Vagina (tissue), 2 donors: ENCODE measurements around the gene MYO3A. TPM values are rescaled to one million over a fixed set of nuclear protein-coding genes. Genes with fewer than 3 reads are reported as not detected.

ENCODE experiments used
- DNase-seq, 2 donors: peaks; one replicate each; pipeline ENCODE4 v3.0.0-alpha.2; 2017; ENCODE audit errors: extremely low spot score in 2 of 2
- H3K27ac ChIP-seq: fragments of 200-600 bp; sonication (generic); one replicate; pipeline ENCODE4 v1.5.1; 2019
- H3K27me3 ChIP-seq: fragments of 200-600 bp; sonication (generic); one replicate; pipeline ENCODE4 v1.5.1; 2019
- H3K36me3 ChIP-seq, 2 donors: fragments of 200-600 bp; sonication (generic); one replicate each; pipeline ENCODE4 v1.5.1; 2017 to 2019
- H3K4me1 ChIP-seq: fragments of 200-600 bp; sonication (generic); one replicate; pipeline ENCODE4 v1.5.1; 2019
- H3K4me3 ChIP-seq, 2 donors: fragments of 200-600 bp; sonication (generic); 1 replicate in 1 of 2; 2 replicates in 1 of 2; pipeline ENCODE4 v1.5.1; 2016 to 2019
- H3K9me3 ChIP-seq: fragments of 200-600 bp; sonication (generic); one replicate; pipeline ENCODE4 v1.5.1; 2019
- POLR2A ChIP-seq, 2 donors: fragments of 450-650 bp; IDR thresholded peaks; one replicate each; pipeline ENCODE4 v1.6.1; 2017; ENCODE audit warnings: antibody characterized with exemption in 2 of 2, mild to moderate bottlenecking in 2 of 2, moderate library complexity in 2 of 2
- POLR2AphosphoS5 ChIP-seq, 2 donors: sonication (generic); formaldehyde crosslinking; IDR thresholded peaks; one replicate each; pipeline ENCODE4 v1.9.0; 2017; ENCODE audit warnings: antibody characterized with exemption in 2 of 2, mild to moderate bottlenecking in 2 of 2, low read depth in 1 of 2; ENCODE audit not compliant: insufficient read depth in 1 of 2
- intact Hi-C: fragments of 100-400 bp; cut with DNase I; formaldehyde crosslinking; loops from one replicate; pipeline ENCODE4 v1.15.1; 2023
- total RNA-seq: library from RNA; depleted of rRNA; stranded (reverse); fragments of >200 nt; gene quantifications from one replicate; pipeline ENCODE4 v1.2.3, GENCODE V29; 2016
- TF ChIP-seq, protein P1 (sequence below), 3 experiments: fragments of 450-650 bp in 2 of 3; fragments of 200-600 bp in 1 of 3; sonication (generic) in 1 of 3; IDR thresholded peaks; one replicate each; pipeline ENCODE4 v1.5.1; 2017 to 2019; ENCODE audit warnings: antibody characterized with exemption in 3 of 3, mild to moderate bottlenecking in 2 of 3, moderate library complexity in 2 of 3

Gene MYO3A
- total RNA-seq, 1 donor from 2014 or later: 0.25 TPM

DNA sequence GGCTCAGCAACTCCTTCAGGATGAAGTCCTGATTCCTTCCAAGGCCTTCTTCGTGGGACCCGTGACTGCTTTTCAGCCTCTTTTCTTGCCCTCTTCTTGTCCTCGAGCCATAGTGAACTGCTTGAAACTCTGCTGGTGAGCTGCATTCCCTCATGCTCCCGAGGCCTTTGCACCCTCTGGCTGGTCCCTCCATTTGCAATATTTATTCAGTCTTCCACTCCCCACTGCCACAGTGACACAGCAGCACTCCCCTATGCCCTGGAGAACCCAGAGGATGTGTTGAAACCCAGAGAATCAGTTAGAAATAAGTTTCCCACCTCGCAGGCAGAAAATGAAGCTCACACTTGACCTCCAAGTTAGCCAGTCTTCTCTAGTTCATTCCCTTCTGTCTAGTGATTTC lies 260.2 kb downstream of the MYO3A start:
- TF ChIP-seq POLR2AphosphoS5 (IDR thresholded peaks at IDR 0.05; ENCODE audit: insufficient read depth in 1 of 2, low read depth in 1 of 2) (no peak), POLR2A (IDR thresholded peaks at IDR 0.05) (no peak)
- TF ChIP-seq, protein P1, sequence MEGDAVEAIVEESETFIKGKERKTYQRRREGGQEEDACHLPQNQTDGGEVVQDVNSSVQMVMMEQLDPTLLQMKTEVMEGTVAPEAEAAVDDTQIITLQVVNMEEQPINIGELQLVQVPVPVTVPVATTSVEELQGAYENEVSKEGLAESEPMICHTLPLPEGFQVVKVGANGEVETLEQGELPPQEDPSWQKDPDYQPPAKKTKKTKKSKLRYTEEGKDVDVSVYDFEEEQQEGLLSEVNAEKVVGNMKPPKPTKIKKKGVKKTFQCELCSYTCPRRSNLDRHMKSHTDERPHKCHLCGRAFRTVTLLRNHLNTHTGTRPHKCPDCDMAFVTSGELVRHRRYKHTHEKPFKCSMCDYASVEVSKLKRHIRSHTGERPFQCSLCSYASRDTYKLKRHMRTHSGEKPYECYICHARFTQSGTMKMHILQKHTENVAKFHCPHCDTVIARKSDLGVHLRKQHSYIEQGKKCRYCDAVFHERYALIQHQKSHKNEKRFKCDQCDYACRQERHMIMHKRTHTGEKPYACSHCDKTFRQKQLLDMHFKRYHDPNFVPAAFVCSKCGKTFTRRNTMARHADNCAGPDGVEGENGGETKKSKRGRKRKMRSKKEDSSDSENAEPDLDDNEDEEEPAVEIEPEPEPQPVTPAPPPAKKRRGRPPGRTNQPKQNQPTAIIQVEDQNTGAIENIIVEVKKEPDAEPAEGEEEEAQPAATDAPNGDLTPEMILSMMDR (IDR thresholded peaks at IDR 0.05): no peak
- DNase-seq: no peak
- intact Hi-C loops: no loop called here
- Histone ChIP-seq H3K27ac (no peak overlapping the region), H3K4me1 (no peaks in the 10 kb centered on the region), H3K4me3 (no peak overlapping the region), H3K27me3 (no peaks in the 10 kb centered on the region), H3K9me3 (no peaks in the 10 kb centered on the region), H3K36me3 (no peaks in the 10 kb centered on the region)

DNA sequence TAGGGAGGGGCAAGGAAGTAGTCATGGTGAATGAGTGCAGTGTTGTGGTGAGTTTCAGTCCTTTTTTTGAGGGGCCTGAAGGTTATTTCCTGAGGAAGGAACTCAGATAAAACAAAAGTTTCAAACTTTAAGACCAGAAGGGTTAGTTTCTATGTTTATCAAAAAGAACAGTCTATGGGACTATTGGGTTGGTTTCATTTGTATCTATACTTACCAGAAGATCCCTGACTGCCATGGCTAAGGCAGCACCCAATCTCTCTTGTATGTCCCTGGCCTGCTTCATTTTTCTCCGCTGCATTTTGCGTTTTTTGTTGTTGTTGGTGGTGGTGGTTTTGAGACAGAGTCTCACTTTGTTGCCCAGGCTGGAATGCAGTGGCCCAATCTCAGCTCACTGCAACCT lies 263.2 kb downstream of the MYO3A start:
- no peaks in the 10 kb centered on the region for H3K4me1 ChIP-seq
- intact Hi-C loops: no loop called here
- no peaks in the 10 kb centered on the region for H3K36me3 ChIP-seq
- H3K4me3 ChIP-seq: no peak overlapping the region
- no peak overlapping the region for H3K27ac ChIP-seq
- no peak for DNase-seq
- no peaks in the 10 kb centered on the region for H3K27me3 ChIP-seq
- H3K9me3 ChIP-seq: no peaks in the 10 kb centered on the region
- TF ChIP-seq, protein P1 (IDR thresholded peaks at IDR 0.05): no peak
- no peak for TF ChIP-seq POLR2AphosphoS5 (IDR thresholded peaks at IDR 0.05; ENCODE audit: insufficient read depth in 1 of 2, low read depth in 1 of 2)
- TF ChIP-seq POLR2A (IDR thresholded peaks at IDR 0.05): no peak

DNA sequence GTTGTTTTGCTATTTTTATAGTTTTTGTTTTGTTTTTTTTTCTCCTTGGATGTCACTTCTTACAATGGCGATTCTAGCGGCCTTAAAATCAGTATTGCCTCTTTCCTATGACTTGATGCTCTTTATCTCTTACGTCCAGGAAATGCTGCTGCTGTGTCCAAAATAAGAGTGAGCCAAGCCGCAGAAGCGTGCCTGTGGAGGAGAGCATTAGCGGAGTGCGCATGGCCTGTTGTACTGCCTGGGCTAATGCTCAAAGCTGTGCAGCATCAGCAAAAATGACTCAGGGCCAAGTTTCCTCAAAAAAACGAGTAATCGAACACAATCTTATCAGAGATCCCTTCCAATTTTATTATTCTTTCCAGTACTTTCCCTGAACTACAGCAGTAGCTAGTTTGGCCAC lies 264.1 kb downstream of the MYO3A start:
- H3K36me3 ChIP-seq: no peaks in the 10 kb centered on the region
- no peaks in the 10 kb centered on the region for H3K4me1 ChIP-seq
- intact Hi-C loops: no loop called here
- no peaks in the 10 kb centered on the region for H3K27me3 ChIP-seq
- TF ChIP-seq POLR2AphosphoS5 (IDR thresholded peaks at IDR 0.05; ENCODE audit: insufficient read depth in 1 of 2, low read depth in 1 of 2) (no peak), POLR2A (IDR thresholded peaks at IDR 0.05) (no peak)
- TF ChIP-seq, protein P1 (IDR thresholded peaks at IDR 0.05): no peak
- no peak overlapping the region for H3K4me3 ChIP-seq
- H3K9me3 ChIP-seq: no peaks in the 10 kb centered on the region
- no peak for DNase-seq
- no peak overlapping the region for H3K27ac ChIP-seq

DNA sequence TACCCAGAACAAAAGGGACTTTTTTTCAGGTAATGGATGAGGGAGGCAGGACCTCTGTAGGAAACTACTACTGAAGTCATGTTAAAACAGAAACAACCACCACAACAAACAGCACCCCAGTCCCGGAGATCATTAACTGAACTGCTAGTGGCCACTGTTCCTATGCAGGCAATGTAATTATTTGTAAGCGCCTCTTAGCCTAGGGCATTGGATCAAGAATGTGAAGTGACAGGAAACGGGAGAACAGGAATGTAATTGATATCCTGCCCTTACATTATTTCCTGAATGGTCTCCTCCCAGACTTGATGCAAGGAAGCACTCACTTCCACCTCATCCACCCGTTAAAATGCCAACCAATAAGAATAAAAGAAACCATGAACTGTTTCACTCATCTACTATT lies 265.8 kb downstream of the MYO3A start:
- no peak for TF ChIP-seq POLR2A (IDR thresholded peaks at IDR 0.05)
- no peak for TF ChIP-seq POLR2AphosphoS5 (IDR thresholded peaks at IDR 0.05; ENCODE audit: insufficient read depth in 1 of 2, low read depth in 1 of 2)
- TF ChIP-seq, protein P1 (IDR thresholded peaks at IDR 0.05): no peak
- Histone ChIP-seq H3K9me3 (no peaks in the 10 kb centered on the region), H3K4me1 (no peaks in the 10 kb centered on the region), H3K27ac (no peak overlapping the region), H3K4me3 (no peak overlapping the region), H3K27me3 (no peaks in the 10 kb centered on the region), H3K36me3 (no peaks in the 10 kb centered on the region)
- intact Hi-C loops: no loop called here
- no peak for DNase-seq

DNA sequence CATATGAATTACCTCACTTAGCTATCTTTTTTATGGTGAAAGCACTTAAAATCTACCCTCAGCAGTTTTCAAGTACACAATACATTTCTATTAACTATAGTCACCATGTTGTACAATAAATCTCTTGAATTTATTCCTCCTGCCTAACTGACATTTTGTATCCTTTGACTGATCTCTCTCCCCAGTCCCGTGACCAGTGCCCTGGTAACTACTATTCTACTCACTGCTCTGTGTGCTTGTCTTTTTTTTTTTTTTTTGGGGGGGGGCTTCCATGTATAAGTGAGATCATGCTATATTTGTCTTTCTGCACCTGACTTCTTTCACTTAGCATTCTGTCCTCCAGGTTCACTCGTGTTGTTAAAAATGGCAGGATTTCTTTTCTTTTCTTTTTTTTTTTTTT lies 271.2 kb downstream of the MYO3A start:
- H3K27me3 ChIP-seq: no peaks in the 10 kb centered on the region
- no peaks in the 10 kb centered on the region for H3K36me3 ChIP-seq
- H3K4me1 ChIP-seq: no peaks in the 10 kb centered on the region
- intact Hi-C loops: no loop called here
- no peak overlapping the region for H3K4me3 ChIP-seq
- no peak for DNase-seq
- no peaks in the 10 kb centered on the region for H3K9me3 ChIP-seq
- no peak for TF ChIP-seq POLR2AphosphoS5 (IDR thresholded peaks at IDR 0.05; ENCODE audit: insufficient read depth in 1 of 2, low read depth in 1 of 2)
- TF ChIP-seq POLR2A (IDR thresholded peaks at IDR 0.05): no peak
- TF ChIP-seq, protein P1 (IDR thresholded peaks at IDR 0.05): no peak
- no peak overlapping the region for H3K27ac ChIP-seq
